SW480 (cell line): ENCODE measurements around the gene ZBTB25.
"Not testable (repeated sequence)": the region's sequence is repeated elsewhere in the genome, so short reads cannot be mapped to it uniquely, and the experiment has no call there.

Source experiments
- DNase-seq: peaks from one replicate; pipeline ENCODE4 v3.0.0-alpha.2; 2016; ENCODE audit warnings: low spot score

Gene ZBTB25

DNA sequence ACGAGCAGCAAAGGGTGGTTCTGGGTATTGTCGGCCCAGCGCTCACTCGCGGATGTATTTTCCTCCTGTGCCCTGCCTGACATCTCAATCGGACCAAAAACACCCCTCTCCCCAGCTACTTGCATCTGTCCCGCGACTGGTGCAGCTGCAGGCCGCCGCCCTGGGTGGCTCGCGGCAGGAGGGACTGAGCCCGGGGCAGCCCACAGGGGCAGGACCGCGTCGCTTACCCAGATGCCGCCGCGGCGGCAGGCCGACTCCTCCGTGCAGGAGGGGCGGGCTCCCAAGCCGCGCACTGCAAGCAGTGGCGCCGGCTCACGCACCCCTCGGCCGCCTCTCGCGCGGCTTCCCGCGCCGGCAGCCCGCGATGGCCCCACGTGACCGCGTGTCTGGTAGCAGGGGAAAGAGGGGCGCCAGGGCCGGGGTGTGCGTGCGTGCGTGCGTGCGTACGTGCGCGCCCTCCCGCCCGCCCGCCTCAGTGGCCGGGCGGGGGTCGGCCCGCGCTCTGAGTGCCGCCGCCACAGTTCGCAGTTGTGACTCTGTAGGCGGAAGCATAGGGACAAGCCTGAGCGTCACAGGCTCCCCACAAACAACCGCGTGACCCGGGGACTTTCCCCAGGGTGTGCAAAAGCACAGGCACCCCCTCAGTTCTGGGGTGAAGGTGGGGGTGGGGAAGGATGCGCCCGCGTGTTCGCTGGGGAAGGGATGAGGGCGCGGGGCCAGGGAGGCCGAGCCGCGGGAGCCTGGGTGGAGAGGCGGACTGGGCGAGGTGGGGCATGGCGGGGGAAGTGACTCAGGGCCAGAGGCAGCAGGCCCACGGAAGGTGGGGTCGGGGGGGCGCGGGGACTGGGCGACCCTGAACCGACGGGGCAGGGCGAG, at the start of gene ZBTB25:
TSS of gene ZBTB25 (minus strand) at position 405 of the 876 bp plus-strand sequence. CDS start 13,305 bp downstream, outside the sequence.
- DNase-seq, result peak; percentile 83

DNA sequence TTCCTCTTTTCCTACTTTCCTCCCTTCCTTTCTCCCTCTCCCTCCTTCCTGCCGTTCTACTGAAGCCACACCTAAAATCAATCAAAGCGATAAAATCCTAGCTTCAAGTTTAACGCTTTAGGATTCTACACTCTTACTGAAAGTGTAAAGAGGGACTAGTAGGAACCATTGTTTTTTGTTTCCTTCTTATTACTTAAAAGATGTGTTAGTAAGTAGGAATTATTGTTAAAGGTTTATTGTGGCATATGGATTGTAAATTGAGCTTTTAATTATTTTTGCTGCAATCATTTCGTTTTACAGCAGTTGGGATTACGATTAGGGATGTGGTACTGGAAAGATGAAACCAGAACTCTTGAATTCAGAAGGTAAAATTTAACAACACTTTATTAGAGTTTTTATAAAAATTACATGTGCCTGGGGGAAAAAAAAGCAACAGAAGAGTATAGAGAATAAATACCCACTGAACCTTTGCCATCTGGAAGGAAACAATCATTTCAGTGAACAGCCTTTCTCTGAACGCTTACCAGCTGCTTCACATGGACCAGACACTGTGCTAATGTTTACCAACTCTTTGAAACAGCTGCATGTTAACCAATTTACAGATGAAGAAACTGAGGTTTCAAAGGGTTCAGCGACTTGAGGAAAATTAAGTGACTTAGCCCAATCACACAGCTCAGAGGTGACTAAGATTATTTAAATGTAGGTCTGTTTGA, 47.1 kb upstream of the ZBTB25 start:
- no peak for DNase-seq

DNA sequence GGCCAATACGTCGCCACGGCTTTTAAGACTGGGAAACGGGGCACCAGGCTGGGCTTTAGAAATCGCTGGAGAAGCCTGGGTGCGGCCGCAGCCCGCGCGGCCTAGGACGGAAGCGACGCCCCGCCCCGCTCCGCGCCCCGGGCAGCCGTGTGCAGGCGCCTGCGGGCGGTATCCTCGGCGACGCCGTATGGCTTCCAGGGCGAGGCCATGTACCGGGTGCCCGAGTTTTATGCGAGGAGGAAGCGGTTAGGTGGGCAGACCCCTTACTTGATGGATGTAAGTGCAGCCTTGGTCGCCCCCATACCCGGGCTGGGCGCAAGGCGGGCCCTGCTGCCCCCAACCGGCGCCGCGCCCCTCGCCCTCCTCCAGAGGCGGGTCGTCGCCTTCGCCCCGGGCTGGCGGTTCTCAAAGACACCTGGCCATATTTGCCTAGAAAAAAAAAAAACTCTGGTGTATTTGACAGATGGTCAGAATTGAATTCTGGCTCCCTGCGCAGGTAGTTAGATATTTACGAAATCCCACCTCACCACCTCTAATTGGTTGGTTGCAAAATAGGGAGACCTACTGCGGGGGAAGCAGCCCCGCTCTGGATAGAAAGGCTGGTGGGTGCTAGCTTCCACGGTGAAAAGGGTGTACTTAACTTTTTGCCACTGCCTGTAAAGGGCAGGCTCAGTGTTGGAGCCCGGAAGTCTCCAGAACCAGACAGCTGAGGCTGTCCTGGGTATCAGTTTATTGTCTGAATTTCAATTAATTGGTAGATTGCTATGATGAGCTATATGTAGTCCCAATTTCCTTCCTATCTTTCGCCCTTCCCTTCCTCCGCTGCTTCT, 46.4 kb upstream of the ZBTB25 start, which contains the start of gene PPP1R36:
TSS of gene PPP1R36 (plus strand) at position 171 of the 830 bp plus-strand sequence. CDS start at position 208, 37 bp downstream.
- peak; percentile 67 for DNase-seq

DNA sequence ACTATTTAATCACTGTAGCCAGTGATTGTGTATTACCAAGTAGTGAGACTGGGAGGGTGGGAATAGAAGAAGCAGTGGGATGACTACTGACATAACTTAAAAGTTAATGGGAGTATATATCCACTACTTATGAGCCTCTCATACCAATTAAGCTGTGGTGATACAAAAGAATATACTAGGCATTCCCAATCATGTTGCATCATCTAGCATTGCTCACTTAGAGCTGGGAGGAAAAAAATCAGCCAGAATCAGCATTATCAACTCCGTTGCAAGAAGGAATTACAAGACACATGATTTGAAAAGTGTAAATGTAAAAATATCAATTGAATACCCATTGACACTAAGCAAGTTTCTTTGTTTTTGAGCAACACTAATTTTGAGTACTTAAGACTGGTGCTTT, 45.4 kb upstream of the ZBTB25 start:
- no peak for DNase-seq

- no peak for DNase-seq
Measured at GRCh38 chr14:64544607-64545312, 41.1 kb upstream of the ZBTB25 start.

DNA sequence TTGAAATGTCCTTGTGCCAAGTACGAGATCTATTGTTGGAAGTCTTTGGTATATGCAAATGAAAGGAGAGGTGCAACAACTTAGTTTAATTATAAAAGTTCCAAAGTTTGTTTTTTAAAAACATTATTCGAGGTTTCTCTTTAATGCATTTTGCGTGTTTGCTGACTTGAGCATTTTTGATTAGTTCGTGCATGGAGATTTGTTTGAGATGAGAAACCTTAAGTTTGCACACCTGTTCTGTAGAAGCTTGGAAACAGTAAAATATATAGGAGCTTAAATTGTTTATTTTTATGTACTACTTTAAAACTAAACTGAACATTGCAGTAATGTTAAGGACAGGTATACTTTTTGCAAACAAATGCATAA, 39.2 kb upstream of the ZBTB25 start:
- no peak for DNase-seq

- no peak for DNase-seq
Measured at GRCh38 chr14:64541972-64542835, 38.6 kb upstream of the ZBTB25 start.

DNA sequence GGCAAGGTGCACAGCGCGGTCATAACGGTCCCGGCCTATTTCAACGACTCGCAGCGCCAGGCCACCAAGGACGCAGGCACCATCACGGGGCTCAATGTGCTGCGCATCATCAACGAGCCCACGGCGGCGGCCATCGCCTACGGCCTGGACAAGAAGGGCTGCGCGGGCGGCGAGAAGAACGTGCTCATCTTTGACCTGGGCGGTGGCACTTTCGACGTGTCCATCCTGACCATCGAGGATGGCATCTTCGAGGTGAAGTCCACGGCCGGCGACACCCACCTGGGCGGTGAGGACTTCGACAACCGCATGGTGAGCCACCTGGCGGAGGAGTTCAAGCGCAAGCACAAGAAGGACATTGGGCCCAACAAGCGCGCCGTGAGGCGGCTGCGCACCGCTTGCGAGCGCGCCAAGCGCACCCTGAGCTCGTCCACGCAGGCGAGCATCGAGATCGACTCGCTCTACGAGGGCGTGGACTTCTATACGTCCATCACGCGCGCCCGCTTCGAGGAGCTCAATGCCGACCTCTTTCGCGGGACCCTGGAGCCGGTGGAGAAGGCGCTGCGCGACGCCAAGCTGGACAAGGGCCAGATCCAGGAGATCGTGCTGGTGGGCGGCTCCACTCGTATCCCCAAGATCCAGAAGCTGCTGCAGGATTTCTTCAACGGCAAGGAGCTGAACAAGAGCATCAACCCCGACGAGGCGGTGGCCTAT, 37.8 kb upstream of the ZBTB25 start:
- no peak for DNase-seq

- DNase-seq, result peak; percentile 99
Measured at GRCh38 chr14:64540208-64541202, 36.9 kb upstream of the ZBTB25 start, which contains the start of gene HSPA2. Gene HSPA2, plus strand, starts transcription at chr14:64540741. Its CDS starts 109 bp downstream, at chr14:64540850.

DNA sequence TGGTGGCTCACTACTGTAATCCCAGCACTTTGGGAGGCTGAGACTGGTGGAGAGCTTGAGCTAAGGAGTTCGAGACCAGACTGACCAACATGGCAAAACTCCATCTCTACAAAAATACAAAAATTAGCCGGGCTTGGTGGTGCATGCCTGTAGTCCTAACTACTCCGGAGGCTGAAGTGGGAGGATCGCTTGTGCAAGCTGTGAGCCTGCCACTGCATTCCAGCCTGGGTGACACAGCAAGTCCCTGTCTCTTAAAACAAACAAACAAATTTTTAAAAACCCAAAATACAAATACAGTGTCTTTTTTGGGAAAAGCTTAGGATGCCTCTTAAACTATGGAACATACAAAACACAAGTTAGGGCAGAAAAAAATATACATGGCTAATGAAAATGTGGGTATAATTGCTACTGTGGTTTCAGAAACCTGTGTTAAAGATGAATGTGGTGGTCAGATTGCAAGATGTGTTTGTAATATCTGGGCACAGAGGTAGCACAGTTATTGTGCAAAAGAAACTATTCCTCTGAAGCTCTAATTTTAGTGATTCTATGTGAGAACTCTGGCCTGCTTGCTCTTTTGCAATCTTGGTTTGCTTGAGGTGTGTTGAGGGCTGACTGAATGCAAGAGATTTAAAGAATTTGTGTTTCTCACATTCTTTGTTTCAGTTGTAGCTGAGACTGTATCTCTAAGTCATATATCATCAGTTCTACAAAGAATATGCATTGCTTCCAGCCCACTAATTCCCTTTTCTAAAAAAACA, 33.0 kb upstream of the ZBTB25 start:
- DNase-seq, result no peak

GRCh38 chr14:64531567-64531966, 27.9 kb upstream of the ZBTB25 start:
- DNase-seq, result no peak

DNA sequence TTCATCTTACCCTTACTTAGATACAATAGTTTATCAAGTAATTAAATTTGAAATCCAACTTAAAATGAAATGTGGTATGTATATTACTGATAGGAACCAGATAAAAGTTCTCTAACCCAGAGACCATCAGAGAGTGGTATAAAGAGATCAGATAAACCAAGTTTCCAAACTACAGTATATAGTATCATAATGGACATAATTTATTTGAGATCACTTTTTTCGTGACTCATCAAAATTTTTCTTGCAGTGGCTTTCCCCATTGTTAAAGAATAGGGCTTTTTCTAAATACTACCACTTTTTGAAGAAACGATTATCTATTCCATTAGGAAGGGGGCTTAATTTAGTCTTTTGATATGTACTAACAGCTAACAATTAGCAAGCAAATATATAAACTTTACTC, 21.7 kb upstream of the ZBTB25 start:
- DNase-seq, result no peak

GRCh38 chr14:64522591-64523355, 19.1 kb upstream of the ZBTB25 start:
- no peak for DNase-seq

DNA sequence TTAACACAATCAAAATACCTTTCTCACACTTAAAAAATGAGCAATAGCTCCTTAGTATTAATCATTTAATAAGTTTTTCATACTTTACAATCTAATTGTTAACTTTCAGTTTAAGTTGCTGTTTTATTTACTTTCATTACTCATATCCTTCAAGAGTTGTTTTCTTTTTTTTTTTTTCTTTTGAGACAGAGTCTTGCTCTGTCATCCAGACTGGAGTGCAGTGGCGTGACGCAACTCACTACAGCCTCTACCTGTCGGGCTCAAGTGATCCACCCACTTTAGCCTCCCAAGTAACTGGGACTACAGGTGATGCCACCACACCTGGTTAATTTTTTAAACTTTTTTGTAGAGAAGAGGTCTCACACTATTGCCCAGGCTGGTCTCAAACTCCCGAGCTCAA, 17.1 kb upstream of the ZBTB25 start:
- DNase-seq, result no peak

DNA sequence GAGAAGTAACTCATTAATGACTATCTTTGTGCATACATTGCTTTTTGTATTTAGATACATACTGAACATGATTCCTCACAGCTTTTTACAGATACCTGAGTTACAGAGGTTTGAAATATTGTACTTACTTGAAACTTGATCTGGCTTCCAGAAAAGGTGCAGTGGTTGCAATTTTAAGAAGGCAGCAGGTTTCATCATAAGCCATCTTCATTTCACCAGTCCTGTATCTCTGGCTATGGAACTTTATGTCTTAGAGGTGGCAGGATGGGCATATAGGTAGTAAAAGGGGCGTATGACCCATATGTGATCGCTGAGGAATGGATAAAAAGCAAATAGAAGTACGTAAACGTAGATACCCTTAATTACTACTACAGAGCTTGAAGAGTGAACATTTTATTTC, 14.6 kb upstream of the ZBTB25 start:
- DNase-seq, result no peak

DNA sequence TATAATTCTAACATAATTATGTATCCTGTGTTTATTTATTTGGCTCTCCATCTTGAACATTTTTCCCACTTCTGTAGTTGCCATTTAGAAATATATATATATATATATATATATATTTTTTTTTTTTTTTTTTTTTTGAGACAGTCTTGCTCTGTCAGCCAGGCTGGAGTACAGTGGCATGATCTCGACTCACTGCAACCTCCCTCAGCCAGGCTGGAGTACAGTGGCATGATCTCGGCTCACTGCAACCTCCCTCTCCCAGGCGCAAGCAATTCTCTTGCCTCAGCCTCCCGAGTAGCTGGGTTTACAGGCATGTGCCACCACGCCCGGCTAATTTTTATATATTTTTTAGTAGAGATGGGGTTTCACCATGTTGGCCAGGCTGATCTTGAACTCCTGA, 14.0 kb upstream of the ZBTB25 start:
- DNase-seq, result not testable (repeated sequence)

DNA sequence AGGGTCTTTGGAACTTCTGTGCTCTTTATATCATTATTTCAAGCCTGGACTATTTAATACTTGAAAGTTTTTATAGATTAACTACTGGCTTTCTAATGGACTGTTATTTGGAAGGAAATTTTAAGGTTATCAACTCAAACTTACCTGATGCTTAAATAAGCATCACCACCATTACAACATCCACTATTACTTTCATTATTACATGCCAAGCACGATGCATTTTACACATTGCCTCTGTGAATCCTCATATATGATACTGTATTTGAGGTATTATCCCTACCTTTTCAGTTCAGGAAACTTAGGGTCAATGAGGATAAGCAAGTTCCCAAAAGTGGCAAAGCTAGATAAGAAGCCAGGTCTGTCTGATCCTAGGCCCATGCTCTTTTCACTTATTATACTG, 13.3 kb upstream of the ZBTB25 start:
- no peak for DNase-seq
